GM21825 (cell line): ENCODE measurements around the gene DNAAF5.

Experiments used
- ATAC-seq: cut with Tn5 transposase; IDR thresholded peaks from one replicate; pipeline ENCODE4 v1.9.1; 2021; ENCODE audit warnings: mild to moderate bottlenecking, moderate library complexity; ENCODE audit not compliant: unreplicated experiment

The DNAAF5 gene

GRCh38 chr7:726084-726853 is at the start of gene DNAAF5:
Gene DNAAF5, plus strand, starts transcription at chr7:726699. Its CDS starts 22 bp downstream, at chr7:726721.
- peak; percentile 78 for ATAC-seq

GRCh38 chr7:676972-677385 is 49.5 kb upstream of the DNAAF5 start:
- no peak for ATAC-seq

- ATAC-seq, result no peak
Measured at GRCh38 chr7:680411-681127, 45.9 kb upstream of the DNAAF5 start.

- ATAC-seq, result no peak
Measured at GRCh38 chr7:681551-682307, 44.8 kb upstream of the DNAAF5 start.

- ATAC-seq, result no peak
Measured at GRCh38 chr7:682810-683209, 43.7 kb upstream of the DNAAF5 start.

GRCh38 chr7:683526-684205 is 42.8 kb upstream of the DNAAF5 start:
- ATAC-seq, result no peak

GRCh38 chr7:684416-684815 is 42.1 kb upstream of the DNAAF5 start:
- no peak for ATAC-seq

GRCh38 chr7:685540-685939 is 41.0 kb upstream of the DNAAF5 start:
- no peak for ATAC-seq

GRCh38 chr7:690478-691360 is 35.8 kb upstream of the DNAAF5 start:
- no peak for ATAC-seq

- ATAC-seq, result no peak
Measured at GRCh38 chr7:691361-692045, 35.0 kb upstream of the DNAAF5 start.

GRCh38 chr7:693280-693679 is 33.2 kb upstream of the DNAAF5 start:
- ATAC-seq, result no peak

- ATAC-seq, result no peak
Measured at GRCh38 chr7:696426-696811, 30.1 kb upstream of the DNAAF5 start.

GRCh38 chr7:696812-697551 is 29.5 kb upstream of the DNAAF5 start:
- ATAC-seq, result no peak

- no peak for ATAC-seq
Measured at GRCh38 chr7:698515-699475, 27.7 kb upstream of the DNAAF5 start.

- no peak for ATAC-seq
Measured at GRCh38 chr7:699476-700170, 26.9 kb upstream of the DNAAF5 start.

GRCh38 chr7:701086-701671 is 25.3 kb upstream of the DNAAF5 start:
- ATAC-seq, result no peak

GRCh38 chr7:703049-703448 is 23.4 kb upstream of the DNAAF5 start:
- ATAC-seq, result no peak
